ENCODE results near the gene DDI1. TPM values are rescaled to one million over a fixed set of nuclear protein-coding genes. Genes with fewer than 3 reads are reported as not detected.
A peak's percentile ranks its signal among the peaks of the same experiment; 100 is the strongest.

Gene DDI1
- total and polyA plus RNA-seq, 5 donors from 2014 or later, result 0.17 TPM; not detected in 4

DNA sequence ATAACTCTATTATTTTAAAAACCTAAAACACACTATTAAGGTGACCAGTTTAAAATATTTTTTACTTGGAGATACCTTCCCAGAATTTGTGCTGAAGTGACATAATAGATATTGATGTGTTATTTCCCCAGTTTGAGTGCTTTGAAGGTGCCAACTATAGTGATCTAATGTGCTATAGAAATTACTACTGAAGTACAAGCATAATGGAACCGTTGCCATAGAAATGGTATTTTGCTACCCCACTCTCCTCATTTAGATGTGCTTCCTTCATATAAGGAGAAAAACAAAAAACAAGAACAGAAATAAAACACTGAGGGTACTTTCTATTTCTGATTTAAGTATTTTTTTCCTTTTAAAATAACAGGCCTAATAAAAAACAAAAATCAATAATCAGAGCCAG, 19.2 kb downstream of the DDI1 start:
- peaks cover 0 to 2% (median 0%) of the 10 kb centered on the region in 7 donors for H3K9me3 Mint-ChIP-seq
- no peak for DNase-seq
- H3K27ac ChIP-seq (ENCODE audit: insufficient read depth, low read length, poor library complexity, severe bottlenecking), result no peak overlapping the region
- no peak overlapping the region for H3K4me3 ChIP-seq (ENCODE audit: low read depth, low read length)
- H3K4me3 Mint-ChIP-seq, result no peak overlapping the region
- no peaks in the 10 kb centered on the region for H3K9me3 ChIP-seq (ENCODE audit: control insufficient read depth in 2 of 2, low read length in 2 of 2)
- no peaks in the 10 kb centered on the region for H3K27me3 ChIP-seq (ENCODE audit: control insufficient read depth, insufficient read depth, low read length)
- H3K27ac Mint-ChIP-seq, result no peak overlapping the region
- no peaks in the 10 kb centered on the region for H3K27me3 Mint-ChIP-seq
- no peak for ATAC-seq (ENCODE audit: low read depth in 2 of 2)
- H3K36me3 ChIP-seq (ENCODE audit: control insufficient read depth, insufficient read depth, low read length), result no peaks in the 10 kb centered on the region
- H3K4me1 ChIP-seq (ENCODE audit: control insufficient read depth, insufficient read depth, low read length, poor library complexity, severe bottlenecking), result no peaks in the 10 kb centered on the region
- H3K36me3 Mint-ChIP-seq, result no peaks in the 10 kb centered on the region
- H3K4me1 Mint-ChIP-seq, result no peaks in the 10 kb centered on the region

GRCh38 chr11:104057908-104058307, 21.5 kb downstream of the DDI1 start:
- Histone ChIP-seq H3K4me3 (ENCODE audit: low read depth, low read length) (no peak overlapping the region), H3K27me3 (ENCODE audit: control insufficient read depth, insufficient read depth, low read length) (no peaks in the 10 kb centered on the region), H3K9me3 (ENCODE audit: control insufficient read depth in 2 of 2, low read length in 2 of 2) (no peaks in the 10 kb centered on the region), H3K36me3 (ENCODE audit: control insufficient read depth, insufficient read depth, low read length) (no peaks in the 10 kb centered on the region), H3K4me1 (ENCODE audit: control insufficient read depth, insufficient read depth, low read length, poor library complexity, severe bottlenecking) (no peaks in the 10 kb centered on the region), H3K27ac (ENCODE audit: insufficient read depth, low read length, poor library complexity, severe bottlenecking) (no peak overlapping the region)
- ATAC-seq (ENCODE audit: low read depth in 2 of 2), result no peak
- Mint-ChIP-seq H3K36me3 (no peaks in the 10 kb centered on the region), H3K27me3 (no peaks in the 10 kb centered on the region), H3K9me3 (peaks cover 0 to 4% (median 0%) of the 10 kb centered on the region in 7 donors), H3K4me3 (no peak overlapping the region), H3K4me1 (no peaks in the 10 kb centered on the region), H3K27ac (no peak overlapping the region)
- DNase-seq, result no peak

GRCh38 chr11:104058680-104059079, 22.2 kb downstream of the DDI1 start:
- Mint-ChIP-seq H3K9me3 (peaks cover 0 to 4% (median 0%) of the 10 kb centered on the region in 7 donors), H3K27ac (no peak overlapping the region), H3K4me3 (no peak overlapping the region), H3K36me3 (no peaks in the 10 kb centered on the region), H3K27me3 (no peaks in the 10 kb centered on the region), H3K4me1 (no peaks in the 10 kb centered on the region)
- H3K9me3 ChIP-seq (ENCODE audit: control insufficient read depth in 2 of 2, low read length in 2 of 2), result no peaks in the 10 kb centered on the region
- no peaks in the 10 kb centered on the region for H3K27me3 ChIP-seq (ENCODE audit: control insufficient read depth, insufficient read depth, low read length)
- H3K4me1 ChIP-seq (ENCODE audit: control insufficient read depth, insufficient read depth, low read length, poor library complexity, severe bottlenecking), result no peaks in the 10 kb centered on the region
- H3K27ac ChIP-seq (ENCODE audit: insufficient read depth, low read length, poor library complexity, severe bottlenecking), result no peak overlapping the region
- no peak for ATAC-seq (ENCODE audit: low read depth in 2 of 2)
- DNase-seq, result no peak
- H3K36me3 ChIP-seq (ENCODE audit: control insufficient read depth, insufficient read depth, low read length), result no peaks in the 10 kb centered on the region
- no peak overlapping the region for H3K4me3 ChIP-seq (ENCODE audit: low read depth, low read length)

- DNase-seq (no peak), ATAC-seq (ENCODE audit: low read depth in 2 of 2) (peak in 1 of 2 donors; percentile 26)
- H3K36me3 ChIP-seq (ENCODE audit: control insufficient read depth, insufficient read depth, low read length), result no peaks in the 10 kb centered on the region
- H3K9me3 ChIP-seq (ENCODE audit: control insufficient read depth in 2 of 2, low read length in 2 of 2), result no peaks in the 10 kb centered on the region
- H3K4me1 Mint-ChIP-seq, result no peaks in the 10 kb centered on the region
- peaks cover 0 to 5% (median 0%) of the 10 kb centered on the region in 7 donors for H3K9me3 Mint-ChIP-seq
- no peak overlapping the region for H3K4me3 Mint-ChIP-seq
- H3K4me1 ChIP-seq (ENCODE audit: control insufficient read depth, insufficient read depth, low read length, poor library complexity, severe bottlenecking), result no peaks in the 10 kb centered on the region
- H3K4me3 ChIP-seq (ENCODE audit: low read depth, low read length), result no peak overlapping the region
- no peaks in the 10 kb centered on the region for H3K27me3 Mint-ChIP-seq
- no peaks in the 10 kb centered on the region for H3K36me3 Mint-ChIP-seq
- H3K27ac Mint-ChIP-seq, result no peak overlapping the region
- H3K27me3 ChIP-seq (ENCODE audit: control insufficient read depth, insufficient read depth, low read length), result no peaks in the 10 kb centered on the region
- H3K27ac ChIP-seq (ENCODE audit: insufficient read depth, low read length, poor library complexity, severe bottlenecking), result no peak overlapping the region
Measured at GRCh38 chr11:104060004-104060794, 23.8 kb downstream of the DDI1 start.

- Histone ChIP-seq H3K27me3 (ENCODE audit: control insufficient read depth, insufficient read depth, low read length) (no peaks in the 10 kb centered on the region), H3K36me3 (ENCODE audit: control insufficient read depth, insufficient read depth, low read length) (no peaks in the 10 kb centered on the region), H3K9me3 (ENCODE audit: control insufficient read depth in 2 of 2, low read length in 2 of 2) (no peaks in the 10 kb centered on the region), H3K4me1 (ENCODE audit: control insufficient read depth, insufficient read depth, low read length, poor library complexity, severe bottlenecking) (no peaks in the 10 kb centered on the region), H3K4me3 (ENCODE audit: low read depth, low read length) (no peak overlapping the region), H3K27ac (ENCODE audit: insufficient read depth, low read length, poor library complexity, severe bottlenecking) (no peak overlapping the region)
- Mint-ChIP-seq H3K27ac (no peak overlapping the region), H3K36me3 (no peaks in the 10 kb centered on the region), H3K4me3 (no peak overlapping the region), H3K27me3 (no peaks in the 10 kb centered on the region), H3K4me1 (no peaks in the 10 kb centered on the region), H3K9me3 (peaks cover 0 to 5% (median 0%) of the 10 kb centered on the region in 7 donors)
- no peak for ATAC-seq (ENCODE audit: low read depth in 2 of 2)
- no peak for DNase-seq
Measured at GRCh38 chr11:104060820-104061219, 24.4 kb downstream of the DDI1 start.

GRCh38 chr11:104061853-104062521, 25.5 kb downstream of the DDI1 start:
- Mint-ChIP-seq H3K4me3 (no peak overlapping the region), H3K9me3 (peaks cover 0 to 5% (median 0%) of the 10 kb centered on the region in 7 donors), H3K27ac (no peak overlapping the region), H3K36me3 (no peaks in the 10 kb centered on the region), H3K27me3 (no peaks in the 10 kb centered on the region), H3K4me1 (no peaks in the 10 kb centered on the region)
- H3K36me3 ChIP-seq (ENCODE audit: control insufficient read depth, insufficient read depth, low read length), result no peaks in the 10 kb centered on the region
- no peak for ATAC-seq (ENCODE audit: low read depth in 2 of 2)
- no peak for DNase-seq
- H3K4me3 ChIP-seq (ENCODE audit: low read depth, low read length), result no peak overlapping the region
- no peak overlapping the region for H3K27ac ChIP-seq (ENCODE audit: insufficient read depth, low read length, poor library complexity, severe bottlenecking)
- H3K9me3 ChIP-seq (ENCODE audit: control insufficient read depth in 2 of 2, low read length in 2 of 2), result no peaks in the 10 kb centered on the region
- no peaks in the 10 kb centered on the region for H3K27me3 ChIP-seq (ENCODE audit: control insufficient read depth, insufficient read depth, low read length)
- no peaks in the 10 kb centered on the region for H3K4me1 ChIP-seq (ENCODE audit: control insufficient read depth, insufficient read depth, low read length, poor library complexity, severe bottlenecking)

DNA sequence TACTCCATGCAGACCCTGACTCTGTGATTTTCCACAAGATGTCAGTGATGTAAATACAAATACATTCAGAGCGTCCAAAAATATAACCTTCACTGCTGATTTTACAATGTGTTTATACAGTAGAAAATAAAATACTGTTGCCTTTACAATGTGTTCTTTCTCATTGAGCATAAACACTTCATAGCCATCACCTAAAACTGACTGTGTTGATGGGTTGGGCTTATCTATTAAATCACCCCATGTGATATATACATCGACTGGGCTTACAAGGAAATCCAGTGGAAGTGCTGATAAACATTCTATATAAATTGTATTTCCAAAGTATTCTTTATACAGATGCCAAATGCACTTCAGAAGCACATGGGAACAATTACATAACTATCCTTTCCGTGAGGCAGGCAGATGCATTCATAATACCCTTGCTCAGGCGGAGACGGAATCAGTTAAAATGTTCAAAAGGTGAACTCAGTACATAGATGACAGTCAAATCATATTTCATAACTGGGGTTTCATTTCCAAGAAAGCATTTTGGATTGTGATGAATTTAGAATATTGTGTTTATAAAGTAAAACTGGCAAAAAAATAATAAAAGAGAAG, 27.7 kb downstream of the DDI1 start:
- Mint-ChIP-seq H3K36me3 (no peaks in the 10 kb centered on the region), H3K27me3 (no peaks in the 10 kb centered on the region), H3K27ac (no peak overlapping the region), H3K9me3 (peaks cover 0 to 8% (median 0%) of the 10 kb centered on the region in 7 donors), H3K4me3 (no peak overlapping the region), H3K4me1 (no peaks in the 10 kb centered on the region)
- Histone ChIP-seq H3K4me1 (ENCODE audit: control insufficient read depth, insufficient read depth, low read length, poor library complexity, severe bottlenecking) (no peaks in the 10 kb centered on the region), H3K36me3 (ENCODE audit: control insufficient read depth, insufficient read depth, low read length) (no peaks in the 10 kb centered on the region), H3K4me3 (ENCODE audit: low read depth, low read length) (no peak overlapping the region), H3K9me3 (ENCODE audit: control insufficient read depth in 2 of 2, low read length in 2 of 2) (no peaks in the 10 kb centered on the region), H3K27me3 (ENCODE audit: control insufficient read depth, insufficient read depth, low read length) (no peaks in the 10 kb centered on the region), H3K27ac (ENCODE audit: insufficient read depth, low read length, poor library complexity, severe bottlenecking) (no peak overlapping the region)
- DNase-seq (no peak), ATAC-seq (ENCODE audit: low read depth in 2 of 2) (no peak)
